HG03108 (cell line): ENCODE measurements around the gene LANCL2.

Experiments
- ATAC-seq: cut with Tn5 transposase; IDR thresholded peaks from one replicate; pipeline ENCODE4 v1.9.1; 2021; ENCODE audit warnings: moderate library complexity; ENCODE audit not compliant: unreplicated experiment

The LANCL2 gene

DNA sequence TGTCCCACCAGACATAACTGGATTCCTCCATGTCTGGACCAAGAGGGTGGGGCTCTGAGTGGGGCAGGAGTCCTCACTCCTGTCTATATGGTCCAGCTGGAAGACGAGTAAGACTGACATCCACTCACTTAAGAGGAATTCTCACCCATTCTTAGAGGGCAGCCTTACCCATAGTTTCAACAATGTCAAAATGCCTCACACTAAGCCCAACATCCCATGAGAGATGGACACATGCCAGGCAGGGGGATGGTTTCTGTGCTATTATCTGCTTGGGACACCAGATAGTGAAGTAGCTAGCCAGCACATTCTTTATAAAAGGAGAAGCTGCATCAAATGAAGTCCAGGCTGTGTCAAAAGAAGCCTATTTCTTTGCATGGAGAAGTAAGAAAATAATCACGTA, 4.7 kb upstream of the LANCL2 start:
- ATAC-seq = no peak

DNA sequence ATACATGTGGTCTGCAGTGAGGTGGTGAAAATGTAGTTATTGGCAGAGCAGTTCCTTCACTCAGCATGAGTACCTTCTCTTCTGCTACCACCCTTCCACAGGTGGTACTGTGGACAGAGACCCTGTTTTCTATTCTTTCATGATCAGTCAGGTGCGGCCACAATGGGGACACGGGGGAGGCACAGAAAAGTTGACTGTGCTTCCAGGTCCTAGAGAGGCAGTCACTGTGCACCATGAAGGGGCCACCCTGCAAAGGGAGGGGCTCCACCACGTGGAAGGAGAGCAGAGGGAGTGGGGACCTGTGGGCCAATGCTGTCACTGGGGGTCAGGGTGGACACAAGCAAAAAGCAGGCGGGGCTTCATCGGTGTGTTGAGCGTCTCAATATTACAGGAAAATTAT, 3.6 kb upstream of the LANCL2 start:
- ATAC-seq = no peak

DNA sequence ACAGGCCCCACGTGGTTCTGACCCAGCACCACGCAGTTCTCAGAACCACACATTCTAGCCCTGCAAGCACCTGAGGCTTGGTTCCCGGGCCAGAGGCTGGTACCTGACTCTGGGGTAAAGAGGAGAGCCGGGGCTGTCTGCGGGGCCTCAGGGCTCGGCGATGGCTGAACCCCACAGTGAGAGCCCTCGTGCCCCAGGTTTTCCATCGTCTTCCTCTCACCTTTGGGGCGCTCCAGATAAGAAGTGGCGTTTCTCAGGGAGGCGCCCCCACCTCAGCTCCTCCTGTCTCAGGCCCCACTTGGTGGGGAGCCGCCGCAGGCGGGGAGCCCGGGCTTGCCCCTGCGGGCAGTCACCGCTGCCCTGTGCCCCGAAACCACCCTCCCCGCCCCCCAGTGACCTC, 2.2 kb upstream of the LANCL2 start:
- ATAC-seq = no peak

DNA sequence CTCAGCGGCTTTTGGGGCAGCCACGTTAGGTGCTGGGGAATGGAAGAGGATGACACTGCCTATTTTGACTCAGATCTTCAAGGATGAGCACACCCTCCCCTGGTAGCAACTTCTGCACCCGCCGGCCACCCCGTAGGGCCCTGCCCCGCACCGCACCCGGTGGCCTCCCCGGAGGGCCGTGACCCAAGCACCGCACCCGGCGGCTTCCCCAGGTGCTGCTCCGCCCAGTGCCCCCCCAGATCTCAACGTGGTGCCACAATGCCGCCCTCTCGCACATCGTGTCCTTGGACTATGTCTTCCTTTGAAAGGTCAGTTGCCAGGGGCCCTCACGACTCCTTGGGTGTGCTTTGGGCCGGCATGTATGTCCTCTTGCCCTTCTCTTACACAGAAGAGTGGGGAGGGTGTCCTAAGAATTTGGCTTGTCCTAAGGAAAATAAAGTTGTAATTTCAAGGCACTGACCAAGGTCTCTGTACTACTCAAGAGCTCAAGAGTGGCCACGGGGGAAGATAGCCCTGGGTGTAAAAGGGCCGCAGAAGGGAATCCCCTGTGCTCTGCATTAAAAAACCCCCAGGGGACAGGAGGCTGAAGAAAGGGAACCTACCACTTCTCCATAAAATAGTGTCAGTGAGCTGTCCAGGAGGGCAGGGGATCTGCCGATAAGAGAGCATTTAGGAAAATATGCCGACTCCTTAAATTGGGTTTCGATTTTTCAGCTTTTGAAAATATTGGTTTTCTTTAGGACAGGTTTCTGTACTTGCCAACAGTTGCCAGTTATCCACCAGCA, 1.6 kb upstream of the LANCL2 start:
- no peak for ATAC-seq

DNA sequence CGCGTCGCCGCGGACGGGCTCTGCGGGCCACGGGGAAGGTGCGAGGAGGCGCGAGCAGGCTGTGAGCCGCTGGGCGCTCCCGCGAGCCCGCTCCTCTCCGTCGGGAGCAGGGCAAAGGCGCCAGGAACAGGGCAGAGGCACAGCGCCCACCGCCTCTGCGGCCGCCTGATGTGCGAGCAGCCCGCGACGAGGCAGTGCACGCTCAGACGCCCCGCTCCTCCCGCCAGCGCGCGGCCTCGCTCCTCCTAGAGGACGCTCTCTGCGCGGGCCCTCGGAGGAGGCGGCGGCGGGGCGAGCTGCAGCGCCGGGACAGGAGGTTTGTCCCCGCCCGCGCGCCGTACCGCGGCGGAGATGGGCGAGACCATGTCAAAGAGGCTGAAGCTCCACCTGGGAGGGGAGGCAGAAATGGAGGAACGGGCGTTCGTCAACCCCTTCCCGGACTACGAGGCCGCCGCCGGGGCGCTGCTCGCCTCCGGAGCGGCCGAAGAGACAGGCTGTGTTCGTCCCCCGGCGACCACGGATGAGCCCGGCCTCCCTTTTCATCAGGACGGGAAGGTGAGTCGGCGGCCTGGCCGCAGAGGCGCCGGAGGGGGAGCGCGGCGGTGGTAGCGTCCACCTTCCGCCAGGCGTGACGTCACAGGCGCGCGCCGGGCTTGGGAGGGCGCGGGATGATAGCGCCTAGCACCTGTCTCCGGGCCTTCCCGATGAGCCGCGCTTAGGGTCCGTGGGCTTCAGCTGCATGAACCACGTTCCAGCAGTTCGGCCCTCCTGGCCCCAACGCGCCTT, 731 bp downstream of the LANCL2 start:
- ATAC-seq = peak; percentile 73

DNA sequence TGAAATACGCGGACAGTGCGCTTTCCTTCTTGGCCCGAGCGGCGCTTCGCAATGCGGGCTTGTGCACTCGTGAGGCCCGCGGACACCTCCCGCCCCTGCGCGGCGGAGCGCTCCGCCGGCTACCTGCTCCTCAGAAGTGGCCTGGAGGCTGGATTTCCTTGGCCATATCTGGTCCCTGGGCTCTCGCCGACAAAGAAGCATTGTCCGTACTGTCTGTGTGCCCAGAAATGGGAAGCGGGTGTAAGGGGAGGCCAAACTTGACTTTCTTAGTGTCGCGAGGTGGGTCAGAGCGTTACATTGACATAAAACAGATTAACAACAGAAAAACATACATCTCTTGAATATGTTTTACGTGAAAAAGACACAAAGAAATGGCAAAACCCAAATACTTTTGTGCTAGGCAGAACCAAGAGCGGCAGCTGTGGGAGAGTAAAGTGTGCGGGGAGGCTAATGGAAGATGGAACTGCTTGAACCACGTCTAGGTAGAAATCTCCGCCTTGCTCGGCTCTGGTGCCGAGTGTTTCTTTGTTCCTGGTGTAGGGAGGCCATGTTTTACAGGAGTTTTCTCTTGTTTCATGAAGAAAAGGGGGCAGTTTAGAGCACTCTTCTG, 1.4 kb downstream of the LANCL2 start:
- ATAC-seq = peak; percentile 11

DNA sequence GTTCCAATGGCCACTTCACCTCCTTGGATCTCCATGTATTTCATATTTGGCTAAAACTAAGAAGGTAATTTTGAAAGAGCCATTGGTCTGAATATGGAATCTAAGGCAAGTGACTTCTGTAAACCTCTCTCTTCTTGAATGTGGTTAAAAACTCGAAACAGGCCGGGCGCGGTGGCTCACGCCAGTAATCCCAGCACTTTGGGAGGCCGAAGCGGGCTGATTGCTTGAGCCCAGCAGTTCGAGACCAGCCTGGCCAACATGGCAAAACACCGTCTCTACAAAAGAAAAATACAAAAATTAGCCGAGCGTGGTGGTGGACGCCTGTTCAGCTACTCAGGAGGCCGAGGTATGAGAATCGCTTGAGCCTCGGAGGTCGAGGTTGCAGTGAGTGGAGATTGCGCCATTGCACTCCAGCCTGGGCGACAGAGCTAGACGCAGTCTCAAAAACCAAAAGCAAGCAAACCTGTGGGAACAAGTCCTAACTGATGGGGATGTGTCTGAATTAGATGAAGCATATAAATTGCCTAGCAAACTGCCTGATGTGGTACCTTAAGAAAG, 2.2 kb downstream of the LANCL2 start:
- ATAC-seq = no peak

DNA sequence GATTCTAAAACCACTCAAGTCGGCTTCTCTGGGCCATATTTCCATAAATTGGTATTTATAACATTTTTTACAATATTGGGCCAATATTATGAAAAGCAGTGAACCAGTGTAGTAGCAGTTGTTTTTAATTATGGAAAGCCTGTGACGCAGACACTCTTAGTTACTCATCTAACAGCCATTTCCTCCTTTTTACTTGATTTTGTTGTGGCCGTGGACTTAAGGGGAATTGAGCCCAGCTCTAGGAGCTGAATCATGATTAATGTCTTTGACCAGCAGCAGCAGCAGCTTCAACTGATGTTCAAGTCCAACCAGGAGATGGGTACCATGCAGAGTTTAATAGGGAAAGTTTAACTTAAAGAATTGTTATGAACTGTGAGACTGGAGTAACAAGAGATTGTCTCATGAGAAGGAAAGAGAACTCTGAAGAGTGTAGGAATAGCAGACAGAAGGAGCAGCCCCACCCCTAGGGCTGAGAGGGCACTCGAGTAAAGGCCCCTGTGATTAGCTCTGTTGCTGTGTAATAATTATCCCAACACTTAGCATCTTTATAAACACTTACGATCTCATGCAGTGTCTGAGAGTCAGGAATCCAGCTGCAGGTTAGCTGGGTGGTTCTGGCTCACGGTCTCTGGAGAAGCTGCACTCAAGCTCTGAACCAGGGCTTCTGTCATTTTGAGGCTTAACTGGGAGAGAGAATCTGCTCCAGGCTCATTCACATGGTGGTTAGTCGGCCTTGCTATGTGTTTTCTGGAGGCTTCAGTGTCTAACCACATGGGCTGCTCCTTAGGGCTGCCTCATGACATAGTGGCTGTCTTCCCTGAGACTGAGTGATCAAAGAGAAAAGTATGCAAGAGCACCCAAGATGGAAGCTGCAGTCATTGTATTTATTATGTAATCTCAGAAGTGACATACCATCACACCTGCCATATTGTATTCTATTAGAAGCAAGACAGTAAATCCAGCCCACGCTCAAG, 4.6 kb downstream of the LANCL2 start:
- ATAC-seq = no peak

DNA sequence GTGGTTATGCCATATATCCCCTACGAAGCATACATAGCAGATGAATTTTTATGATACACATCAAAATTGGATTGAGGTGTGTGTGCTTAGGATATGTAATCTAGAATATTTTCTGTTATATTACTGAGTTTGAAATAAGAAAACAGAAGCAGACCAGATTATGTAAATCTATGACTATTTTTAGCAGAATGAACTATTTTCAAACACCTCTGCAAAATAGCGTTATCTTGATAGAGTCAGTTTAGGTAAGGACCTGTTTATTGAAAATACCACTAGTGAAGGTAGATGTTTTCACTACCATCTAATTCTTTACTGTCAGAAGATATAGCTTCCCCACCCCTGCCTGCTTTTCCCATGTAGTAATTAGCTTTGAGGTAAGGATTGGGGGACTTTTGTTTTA, 9.1 kb downstream of the LANCL2 start:
- ATAC-seq = no peak

DNA sequence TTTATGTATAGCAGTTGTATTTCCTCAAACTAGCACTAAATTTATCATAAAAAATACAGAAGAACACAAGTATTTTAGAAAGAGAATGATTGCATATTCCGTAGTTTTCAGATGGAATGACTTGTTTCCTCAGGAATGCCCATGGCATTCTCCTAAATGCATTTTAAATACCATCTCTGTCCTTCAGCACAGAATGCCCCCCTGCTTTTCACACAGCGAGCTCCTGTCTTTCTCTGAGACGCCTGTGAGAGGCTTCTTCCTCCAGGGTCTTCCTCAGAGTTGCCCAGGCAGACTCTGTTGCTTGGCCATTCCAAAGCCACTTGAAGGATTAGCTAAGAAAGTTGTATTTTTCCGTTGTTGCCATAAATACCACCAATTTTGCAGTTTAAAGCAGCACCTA, 10.1 kb downstream of the LANCL2 start:
- no peak for ATAC-seq

DNA sequence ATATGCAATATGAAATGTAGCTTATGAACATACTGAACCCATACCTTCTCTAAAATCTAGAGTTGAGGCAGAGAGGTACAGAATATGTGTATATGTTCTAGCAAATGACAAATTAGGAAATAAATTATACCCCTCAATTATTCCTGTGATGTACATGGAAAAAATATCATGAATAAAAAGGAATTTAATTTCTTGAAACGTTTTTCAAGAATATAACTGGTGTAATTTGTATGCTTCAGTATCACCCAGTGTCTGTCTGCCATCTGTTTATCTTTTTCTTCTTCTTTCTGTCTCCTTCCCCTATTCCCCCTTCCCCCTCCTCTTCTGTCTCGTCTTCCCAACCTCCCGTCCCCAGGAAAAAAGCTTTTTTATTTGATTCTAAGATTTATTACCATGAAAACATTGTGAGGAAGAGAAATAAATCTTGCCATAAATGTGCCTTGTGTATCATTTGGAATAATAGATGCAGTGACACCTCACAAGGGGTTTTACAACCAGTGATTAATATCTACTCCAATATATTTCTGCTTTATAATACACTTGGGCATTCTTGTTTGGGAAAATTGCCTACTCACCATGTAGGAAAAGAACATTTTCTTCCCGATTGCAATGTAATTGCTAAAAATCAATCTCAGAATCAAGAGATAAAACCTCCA, 12.2 kb downstream of the LANCL2 start:
- no peak for ATAC-seq

DNA sequence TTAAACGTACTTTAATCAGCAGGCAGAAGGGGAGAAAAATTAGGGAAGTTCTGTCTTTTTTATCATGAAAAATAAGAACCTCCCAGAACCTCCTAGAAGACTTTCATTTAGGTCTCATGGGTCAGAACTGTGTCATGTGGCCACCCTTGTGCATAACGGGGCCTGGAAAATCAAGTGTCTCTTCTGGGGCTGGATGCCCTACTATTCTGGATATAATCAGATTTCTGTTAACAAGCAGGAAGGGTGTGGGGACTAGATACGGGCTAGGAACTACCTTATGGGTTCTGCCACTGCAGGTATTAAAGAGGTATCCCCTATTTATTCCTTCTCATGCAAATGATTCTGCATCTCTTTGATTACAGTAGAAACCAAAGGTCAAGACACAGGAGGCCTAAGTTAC, 14.1 kb downstream of the LANCL2 start:
- no peak for ATAC-seq

DNA sequence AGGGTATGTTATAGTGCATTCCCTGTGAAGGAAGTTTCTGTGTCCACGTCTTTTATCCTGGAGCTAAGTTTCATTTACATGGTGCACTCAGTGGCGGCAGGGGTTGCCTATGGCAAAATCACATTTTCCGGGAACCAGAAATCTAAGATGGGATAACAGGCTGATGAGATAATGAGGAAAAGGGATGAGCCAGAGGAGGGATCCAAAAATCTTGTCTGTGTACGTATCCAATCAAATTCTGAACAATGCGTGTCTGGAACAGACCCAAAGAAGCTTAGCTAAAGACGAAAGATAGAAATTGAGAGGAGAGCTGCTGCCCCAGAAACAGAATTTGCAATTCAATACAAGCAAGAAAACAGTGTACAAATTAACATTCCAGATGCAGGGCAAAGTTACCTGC, 16.1 kb downstream of the LANCL2 start:
- no peak for ATAC-seq

DNA sequence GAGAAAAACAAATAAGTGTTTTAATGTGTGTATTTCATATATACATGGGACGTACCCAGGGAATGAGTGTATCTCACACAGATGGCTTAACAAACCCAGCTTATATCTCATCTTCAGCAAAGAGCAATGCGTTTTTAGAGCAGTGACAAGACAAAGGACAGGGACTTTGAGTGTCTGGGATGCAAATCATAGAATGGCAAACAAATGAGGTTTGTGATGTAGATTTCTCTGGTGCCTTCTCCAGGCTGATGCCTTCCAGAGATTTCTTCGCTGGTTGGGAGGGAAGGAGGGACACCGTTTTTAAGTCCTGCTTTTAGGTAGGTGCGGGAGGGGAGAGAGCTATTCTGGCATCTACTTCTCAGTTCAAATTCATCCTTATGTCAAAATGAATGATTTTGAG, 16.6 kb downstream of the LANCL2 start:
- no peak for ATAC-seq

DNA sequence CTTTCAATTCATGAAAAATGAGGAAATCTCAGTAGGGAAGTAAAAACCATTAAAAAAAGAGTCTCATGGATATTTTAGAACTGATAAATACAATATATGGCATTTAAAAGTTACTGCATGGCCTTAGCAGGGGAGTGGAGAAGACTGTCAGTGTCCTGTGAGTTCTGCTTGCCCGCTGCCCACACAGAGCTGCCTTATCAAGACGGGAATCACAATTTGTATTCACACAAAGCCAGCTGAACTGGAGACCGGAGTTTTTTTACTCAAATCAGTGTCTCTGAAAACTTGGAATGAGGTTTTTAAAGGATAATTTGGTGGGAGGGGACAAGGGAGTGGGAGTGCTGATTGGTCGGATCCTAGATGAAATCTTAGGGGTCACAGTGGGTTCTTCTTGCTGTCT, 17.1 kb downstream of the LANCL2 start:
- ATAC-seq = no peak

DNA sequence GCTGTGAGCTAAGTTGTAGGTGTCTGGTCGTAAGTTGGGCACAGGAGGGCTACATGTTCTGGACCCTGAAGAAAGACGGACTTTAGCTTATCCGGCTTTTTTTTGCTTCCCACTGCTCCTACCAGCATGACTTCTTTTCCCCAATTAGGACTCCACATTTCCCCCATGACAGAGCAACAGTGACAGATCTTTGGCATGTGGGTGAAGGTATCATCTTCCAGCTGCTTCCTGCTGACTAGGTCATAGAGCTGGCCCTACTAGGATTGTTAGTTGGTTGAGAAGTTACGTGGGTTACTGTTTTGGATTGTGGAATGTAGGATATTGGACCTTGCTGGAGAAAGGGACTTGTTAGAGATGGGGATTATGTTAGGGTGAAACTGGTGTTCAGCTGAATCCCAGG, 21.4 kb downstream of the LANCL2 start:
- no peak for ATAC-seq

DNA sequence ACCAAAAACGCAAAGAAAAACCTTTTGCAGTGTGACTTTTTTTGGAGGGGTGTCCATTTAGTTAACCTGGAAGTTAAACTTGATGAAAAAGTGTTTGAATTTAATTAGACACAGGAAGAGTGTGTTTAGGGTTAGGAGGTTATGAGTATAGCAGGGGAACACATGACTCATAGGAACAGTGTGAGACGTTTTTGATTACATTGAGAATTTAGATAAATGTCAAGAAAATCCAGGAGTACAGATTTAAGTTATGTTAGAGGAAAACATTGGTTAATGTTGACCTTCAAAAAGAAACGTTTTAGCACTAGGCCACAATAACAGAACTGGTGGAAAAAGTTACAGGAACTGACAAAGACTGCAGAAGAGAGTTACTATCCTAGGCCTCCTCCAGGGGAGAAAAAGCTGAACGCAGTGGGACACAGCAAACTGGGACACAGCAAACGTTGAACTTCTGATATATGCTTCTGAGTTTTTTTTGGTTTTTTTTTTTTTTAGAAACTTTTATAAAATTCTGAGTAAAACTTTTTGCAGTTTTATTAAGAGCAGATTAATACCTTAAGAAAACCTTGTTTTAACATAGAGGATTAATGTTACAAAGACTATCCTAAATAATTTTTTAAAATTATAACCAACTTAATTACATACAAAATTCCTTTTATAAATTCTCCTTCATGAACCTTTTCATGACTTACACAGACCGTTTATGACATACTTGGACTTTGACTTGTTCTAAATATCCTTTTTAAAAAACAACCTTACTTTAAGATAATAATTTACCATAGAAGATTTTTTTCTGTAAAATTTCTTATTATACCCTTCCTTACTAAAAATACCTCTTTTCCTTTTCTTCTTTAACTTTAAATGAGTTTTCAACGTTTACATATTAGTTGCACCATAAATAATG, 22.2 kb downstream of the LANCL2 start:
- ATAC-seq = no peak

DNA sequence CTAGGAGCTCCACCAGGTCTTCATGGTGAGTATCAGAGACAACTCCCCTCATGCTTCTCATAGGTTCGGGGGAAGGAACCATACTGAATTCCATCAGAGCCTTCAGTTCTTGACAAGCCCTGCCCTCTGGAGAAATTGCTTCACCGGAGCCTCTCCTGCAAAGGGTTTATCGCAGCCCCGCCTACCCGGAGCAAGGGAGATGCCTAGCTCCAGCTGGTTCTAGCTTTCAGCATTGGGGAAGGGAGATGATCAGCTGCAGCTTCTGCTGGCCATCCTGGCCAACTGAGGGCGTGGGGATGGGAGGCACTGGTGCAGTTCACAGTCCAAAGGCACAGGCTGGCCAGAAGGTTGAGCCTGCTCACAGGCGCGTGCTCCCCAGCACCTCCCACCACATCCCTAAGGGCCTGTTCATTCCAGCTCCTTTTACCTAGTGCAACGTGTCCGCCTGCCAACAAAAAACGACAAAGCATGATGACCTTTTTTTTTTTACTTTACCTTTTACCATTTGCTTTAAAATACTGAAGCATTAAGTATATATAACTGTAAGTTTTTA, 31.2 kb downstream of the LANCL2 start:
- no peak for ATAC-seq

DNA sequence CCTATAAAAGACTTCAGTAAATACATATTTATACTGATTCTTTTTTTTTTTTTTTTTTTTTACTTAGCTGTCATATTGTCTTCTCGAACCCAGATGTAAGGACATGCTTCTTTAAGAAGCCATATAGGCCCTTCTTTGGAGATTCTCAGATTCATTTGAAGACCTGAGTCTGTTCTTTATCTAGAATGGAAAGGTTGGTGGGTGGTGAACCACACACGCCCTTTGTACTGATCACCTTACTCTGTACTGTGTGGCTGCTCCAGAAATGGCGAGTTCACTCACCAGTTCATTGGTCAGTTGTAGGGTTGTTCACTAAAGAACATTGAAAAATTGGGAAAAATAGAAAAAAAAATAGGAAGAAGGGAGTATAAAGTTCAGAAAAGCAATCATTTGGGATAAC, 32.5 kb downstream of the LANCL2 start:
- ATAC-seq = no peak
